Chondrocyte (in vitro differentiated cells): ENCODE data around the gene ECHDC3. TPM values are rescaled to one million over a fixed set of nuclear protein-coding genes. Genes with fewer than 3 reads are reported as not detected.

Experiments used
- DNase-seq: peaks from one replicate; pipeline ENCODE4 v3.0.0; 2021; ENCODE audit warnings: mixed read lengths, low spot score
- H3K27ac Mint-ChIP-seq: one replicate; pipeline ENCODE4 v1.8.0; 2021; ENCODE audit warnings: mild to moderate bottlenecking, moderate library complexity, mixed read lengths; ENCODE audit not compliant: unreplicated experiment
- H3K27me3 Mint-ChIP-seq: 2 replicates; pipeline ENCODE4 v1.8.0; 2021; ENCODE audit warnings: low read depth, mixed read lengths
- H3K36me3 Mint-ChIP-seq: 2 replicates; pipeline ENCODE4 v1.8.0; 2021; ENCODE audit warnings: low read depth, mixed read lengths
- H3K4me1 Mint-ChIP-seq: 2 replicates; pipeline ENCODE4 v1.8.0; 2021; ENCODE audit warnings: low read depth, mild to moderate bottlenecking, mixed read lengths
- H3K4me3 Mint-ChIP-seq: one replicate; pipeline ENCODE4 v1.8.0; 2021; ENCODE audit warnings: mild to moderate bottlenecking, moderate library complexity, mixed read lengths; ENCODE audit not compliant: unreplicated experiment
- H3K9me3 Mint-ChIP-seq: 2 replicates; pipeline ENCODE4 v1.8.0; 2021; ENCODE audit warnings: low read depth, mixed read lengths
- CTCF ChIP-seq: fragments of 200-600 bp; sonication (generic); IDR thresholded peaks from 2 replicates; pipeline ENCODE4 v1.5.0; 2021; ENCODE audit warnings: antibody characterized with exemption, mild to moderate bottlenecking, moderate library complexity
- total RNA-seq: library from RNA; stranded (reverse); gene quantifications from 3 replicates; pipeline ENCODE4 v1.2.1, GENCODE V29; 2021

ECHDC3 gene
- total RNA-seq, 1 donor from 2014 or later, result 5.7 TPM

GRCh38 chr10:11698691-11699549, 43.3 kb upstream of the ECHDC3 start:
- Mint-ChIP-seq H3K9me3 (no peaks in the 10 kb centered on the region), H3K27ac (no peak overlapping the region), H3K27me3 (no peaks in the 10 kb centered on the region), H3K4me1 (no peaks in the 10 kb centered on the region), H3K4me3 (no peak overlapping the region), H3K36me3 (no peaks in the 10 kb centered on the region)
- DNase-seq, result no peak
- no peak for TF ChIP-seq CTCF

DNA sequence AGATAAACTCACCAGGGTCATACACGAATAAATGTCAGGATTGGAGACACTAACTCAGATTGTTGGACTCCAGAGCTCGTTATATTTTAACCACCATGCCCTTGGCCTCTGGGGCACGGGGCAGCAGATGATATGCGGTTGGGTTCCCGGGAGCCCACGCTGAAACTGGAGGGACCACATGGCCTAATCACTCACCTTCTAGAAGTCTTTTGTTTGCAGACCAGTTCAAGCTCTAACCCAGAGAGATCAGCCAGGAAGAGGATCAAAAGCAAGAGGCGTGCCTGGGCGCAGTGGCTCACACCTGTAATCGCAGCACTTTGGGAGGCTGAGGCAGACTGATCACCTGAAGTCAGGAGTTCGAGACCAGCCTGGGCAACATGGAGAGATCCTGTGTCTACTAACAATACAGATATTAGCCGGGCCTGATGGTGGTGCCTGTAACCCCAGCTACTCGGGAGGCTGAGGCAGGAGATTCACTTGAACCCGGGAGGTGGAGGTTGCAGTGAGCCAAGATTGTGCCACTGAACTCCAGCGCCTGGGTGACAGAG, 42.6 kb upstream of the ECHDC3 start:
- Mint-ChIP-seq H3K27ac (no peak overlapping the region), H3K9me3 (no peaks in the 10 kb centered on the region)

DNA sequence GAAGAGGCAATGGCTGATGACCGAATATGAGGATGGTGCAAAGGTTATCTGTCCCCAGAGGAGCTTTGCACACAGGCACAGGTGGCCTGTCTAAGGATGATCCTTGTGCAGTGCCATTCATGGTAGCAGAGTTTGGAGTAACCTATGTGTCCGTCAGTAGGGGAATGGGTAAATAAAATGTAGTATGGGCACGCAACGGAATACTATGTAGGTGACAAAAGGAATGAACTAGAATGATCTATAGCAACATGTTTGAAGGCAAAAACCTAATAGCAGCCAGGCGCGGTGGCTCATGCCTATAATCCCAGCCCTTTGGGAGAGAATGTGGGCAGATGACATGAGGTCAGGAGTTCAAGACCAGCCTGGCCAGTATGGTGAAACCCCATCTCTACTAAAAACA, 41.6 kb upstream of the ECHDC3 start:
- H3K27ac Mint-ChIP-seq, result no peak overlapping the region
- no peak for DNase-seq
- no peaks in the 10 kb centered on the region for H3K4me1 Mint-ChIP-seq
- H3K36me3 Mint-ChIP-seq, result no peaks in the 10 kb centered on the region
- H3K9me3 Mint-ChIP-seq, result no peaks in the 10 kb centered on the region
- no peaks in the 10 kb centered on the region for H3K27me3 Mint-ChIP-seq
- TF ChIP-seq CTCF, result no peak
- H3K4me3 Mint-ChIP-seq, result no peak overlapping the region

More for the DNA sequence above, 42.6 kb upstream of the ECHDC3 start:
- TF ChIP-seq CTCF, result no peak
- Mint-ChIP-seq H3K4me3 (no peak overlapping the region), H3K4me1 (no peaks in the 10 kb centered on the region), H3K36me3 (no peaks in the 10 kb centered on the region), H3K27me3 (no peaks in the 10 kb centered on the region)
- DNase-seq, result no peak

GRCh38 chr10:11701451-11702095, 40.6 kb upstream of the ECHDC3 start:
- no peaks in the 10 kb centered on the region for H3K36me3 Mint-ChIP-seq
- no peaks in the 10 kb centered on the region for H3K4me1 Mint-ChIP-seq
- no peak overlapping the region for H3K4me3 Mint-ChIP-seq
- H3K27ac Mint-ChIP-seq, result no peak overlapping the region
- DNase-seq, result no peak
- no peaks in the 10 kb centered on the region for H3K9me3 Mint-ChIP-seq
- no peak for TF ChIP-seq CTCF
- no peaks in the 10 kb centered on the region for H3K27me3 Mint-ChIP-seq

GRCh38 chr10:11702264-11702663, 39.9 kb upstream of the ECHDC3 start:
- no peak overlapping the region for H3K27ac Mint-ChIP-seq
- H3K4me1 Mint-ChIP-seq, result no peaks in the 10 kb centered on the region
- H3K9me3 Mint-ChIP-seq, result no peaks in the 10 kb centered on the region
- no peaks in the 10 kb centered on the region for H3K27me3 Mint-ChIP-seq
- H3K4me3 Mint-ChIP-seq, result no peak overlapping the region
- H3K36me3 Mint-ChIP-seq, result no peaks in the 10 kb centered on the region
- no peak for DNase-seq
- no peak for TF ChIP-seq CTCF
